Tibial nerve (tissue), 4 donors: ENCODE results near the gene ATP1B3. TPM values are rescaled to one million over a fixed set of nuclear protein-coding genes. Genes with fewer than 3 reads are reported as not detected.

ENCODE experiments used
- DNase-seq, 2 donors: peaks; one replicate each; pipeline ENCODE4 v3.0.0-alpha.2; 2019; ENCODE audit warnings: low spot score in 2 of 2
- H3K27ac ChIP-seq, 4 donors: fragments of 200-600 bp; sonication (generic) in 3 of 4; one replicate each; pipeline ENCODE4 v1.5.1; 2017 to 2019; ENCODE audit warnings: mild to moderate bottlenecking in 1 of 4
- H3K27me3 ChIP-seq, 2 donors: fragments of 200-600 bp; sonication (generic) in 1 of 2; one replicate each; pipeline versions ENCODE4 v1.5.1 to v1.6.0; 2017 to 2019
- H3K36me3 ChIP-seq, 3 donors: fragments of 200-600 bp; sonication (generic); one replicate each; pipeline ENCODE4 v1.5.1; 2018 to 2019
- H3K4me1 ChIP-seq, 4 donors: fragments of 200-600 bp; sonication (generic) in 3 of 4; one replicate each; pipeline ENCODE4 v1.5.1; 2017 to 2019
- H3K4me3 ChIP-seq, 4 donors: fragments of 200-600 bp; sonication (generic) in 3 of 4; one replicate each; pipeline ENCODE4 v1.5.1; 2017 to 2019; ENCODE audit warnings: mild to moderate bottlenecking in 1 of 4, moderate library complexity in 1 of 4
- H3K9me3 ChIP-seq, 4 donors: fragments of 200-600 bp; sonication (generic) in 3 of 4; one replicate each; pipeline ENCODE4 v1.5.1; 2017 to 2019
- CTCF ChIP-seq, 5 experiments: fragments of 200-600 bp in 3 of 5; fragments of 450-650 bp in 2 of 5; sonication (generic) in 3 of 5; IDR thresholded peaks; one replicate each; pipeline ENCODE4 v1.5.1; 2016 to 2019; ENCODE audit warnings: antibody characterized with exemption in 5 of 5, mild to moderate bottlenecking in 3 of 5, moderate library complexity in 2 of 5
- EP300 ChIP-seq, 2 donors: sonication (generic); formaldehyde crosslinking; IDR thresholded peaks; one replicate each; pipeline ENCODE4 v1.6.1; 2017; ENCODE audit warnings: antibody characterized with exemption in 2 of 2, mild to moderate bottlenecking in 1 of 2
- POLR2A ChIP-seq, 2 donors: fragments of 450-650 bp; IDR thresholded peaks; one replicate each; pipeline ENCODE4 v1.6.1; 2017; ENCODE audit warnings: antibody characterized with exemption in 2 of 2, mild to moderate bottlenecking in 2 of 2, moderate library complexity in 2 of 2
- WGBS, 2 donors: methylation state at CpG; one replicate each; pipeline ENCODE4 v1.1.5; 2018; 5-methylcytosine and 5-hydroxymethylcytosine counted together
- total RNA-seq, 4 donors: library from RNA; depleted of rRNA; stranded (reverse); fragments of >200 nt; gene quantifications; one replicate each; pipeline ENCODE4 v1.1.0, GENCODE V29; 2016

The ATP1B3 gene
- total RNA-seq, 4 donors from 2014 or later, result 73.3 to 98.0 (median 92.9) TPM

GRCh38 chr3:141862279-141862816 is 14.1 kb upstream of the ATP1B3 start:
- no peak overlapping the region for H3K27ac ChIP-seq
- DNase-seq, result no peak
- no peak for TF ChIP-seq POLR2A (IDR thresholded peaks at IDR 0.05)
- TF ChIP-seq CTCF (IDR thresholded peaks at IDR 0.05), result no peak
- no peaks in the 10 kb centered on the region for H3K36me3 ChIP-seq
- H3K27me3 ChIP-seq, result no peaks in the 10 kb centered on the region
- H3K9me3 ChIP-seq, result no peaks in the 10 kb centered on the region
- WGBS, 2 donors, result 86 to 91% methylated on average over 3 of the region's 3 CpGs
- H3K4me1 ChIP-seq, result peaks cover 0 to 17% (median 6%) of the 10 kb centered on the region in 4 donors
- no peak overlapping the region for H3K4me3 ChIP-seq

GRCh38 chr3:141863491-141863890 is 13.0 kb upstream of the ATP1B3 start:
- no peak for DNase-seq
- 19 to 33% methylated on average over 1 of the region's 1 CpG for WGBS, 2 donors
- no peak overlapping the region for H3K4me3 ChIP-seq
- peaks cover 0 to 17% (median 6%) of the 10 kb centered on the region in 4 donors for H3K4me1 ChIP-seq
- no peaks in the 10 kb centered on the region for H3K36me3 ChIP-seq
- H3K27me3 ChIP-seq, result no peaks in the 10 kb centered on the region
- H3K27ac ChIP-seq, result peak overlapping the region in 1 of 4 donors; percentile 41
- no peaks in the 10 kb centered on the region for H3K9me3 ChIP-seq
- TF ChIP-seq EP300 (IDR thresholded peaks at IDR 0.05) (peak; percentile 47 to 71), CTCF (IDR thresholded peaks at IDR 0.05) (no peak)

- peak overlapping the region in 1 of 4 donors; percentile 41 for H3K27ac ChIP-seq
- DNase-seq, result no peak
- H3K4me3 ChIP-seq, result no peak overlapping the region
- H3K36me3 ChIP-seq, result no peaks in the 10 kb centered on the region
- no peak for TF ChIP-seq EP300 (IDR thresholded peaks at IDR 0.05)
- no peak for TF ChIP-seq POLR2A (IDR thresholded peaks at IDR 0.05)
- no peak for TF ChIP-seq CTCF (IDR thresholded peaks at IDR 0.05)
- WGBS, 2 donors, result 75 to 81% methylated on average over 4 of the region's 4 CpGs
- H3K27me3 ChIP-seq, result no peaks in the 10 kb centered on the region
- no peaks in the 10 kb centered on the region for H3K9me3 ChIP-seq
- H3K4me1 ChIP-seq, result peaks cover 0 to 17% (median 6%) of the 10 kb centered on the region in 4 donors
Observed at GRCh38 chr3:141864281-141864970, 12.0 kb upstream of the ATP1B3 start.

GRCh38 chr3:141865101-141865500 is 11.3 kb upstream of the ATP1B3 start:
- H3K9me3 ChIP-seq, result no peaks in the 10 kb centered on the region
- H3K27me3 ChIP-seq, result no peaks in the 10 kb centered on the region
- TF ChIP-seq CTCF (IDR thresholded peaks at IDR 0.05) (no peak), POLR2A (IDR thresholded peaks at IDR 0.05) (no peak), EP300 (IDR thresholded peaks at IDR 0.05) (no peak)
- no peak overlapping the region for H3K27ac ChIP-seq
- DNase-seq, result no peak
- no peak overlapping the region for H3K4me3 ChIP-seq
- H3K4me1 ChIP-seq, result peaks cover 0 to 10% (median 5%) of the 10 kb centered on the region in 4 donors
- WGBS, 2 donors, result 97 to 100% methylated on average over 9 of the region's 9 CpGs
- H3K36me3 ChIP-seq, result no peaks in the 10 kb centered on the region

GRCh38 chr3:141870091-141870687 is 6.3 kb upstream of the ATP1B3 start:
- no peaks in the 10 kb centered on the region for H3K9me3 ChIP-seq
- H3K4me3 ChIP-seq, result no peak overlapping the region
- no peaks in the 10 kb centered on the region for H3K27me3 ChIP-seq
- no peak overlapping the region for H3K27ac ChIP-seq
- no peak for DNase-seq
- 80 to 81% methylated on average over 6 of the region's 6 CpGs for WGBS, 2 donors
- no peaks in the 10 kb centered on the region for H3K36me3 ChIP-seq
- H3K4me1 ChIP-seq, result peaks cover 0 to 4% (median 0%) of the 10 kb centered on the region in 4 donors
- TF ChIP-seq CTCF (IDR thresholded peaks at IDR 0.05) (no peak), EP300 (IDR thresholded peaks at IDR 0.05) (no peak), POLR2A (IDR thresholded peaks at IDR 0.05) (no peak)
